Smooth muscle cell of the brain vasculature (primary cell): ENCODE results near the gene DROSHA.

Experiments
- DNase-seq: peaks from one replicate; pipeline ENCODE4 v3.0.0-alpha.2; 2012; ENCODE audit warnings: low read depth, low spot score

Gene DROSHA

DNA sequence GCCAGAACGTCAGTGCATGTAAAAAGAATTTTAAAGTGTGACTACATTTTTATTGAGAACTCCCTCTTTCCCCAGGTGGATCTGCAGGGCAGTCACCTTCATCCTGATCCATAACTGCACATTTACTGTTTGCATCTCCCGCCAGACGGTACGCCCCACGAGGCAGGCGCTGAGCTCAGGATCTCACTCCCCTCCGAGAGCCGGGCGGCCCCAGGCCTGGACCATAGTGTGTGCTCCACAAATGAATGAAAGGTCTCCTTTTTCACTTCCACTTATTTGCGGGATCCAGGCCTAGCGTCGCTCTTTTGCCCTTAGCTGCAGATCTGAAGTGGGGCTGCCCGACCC is 378 bp downstream of the DROSHA start:
- no peak for DNase-seq

DNA sequence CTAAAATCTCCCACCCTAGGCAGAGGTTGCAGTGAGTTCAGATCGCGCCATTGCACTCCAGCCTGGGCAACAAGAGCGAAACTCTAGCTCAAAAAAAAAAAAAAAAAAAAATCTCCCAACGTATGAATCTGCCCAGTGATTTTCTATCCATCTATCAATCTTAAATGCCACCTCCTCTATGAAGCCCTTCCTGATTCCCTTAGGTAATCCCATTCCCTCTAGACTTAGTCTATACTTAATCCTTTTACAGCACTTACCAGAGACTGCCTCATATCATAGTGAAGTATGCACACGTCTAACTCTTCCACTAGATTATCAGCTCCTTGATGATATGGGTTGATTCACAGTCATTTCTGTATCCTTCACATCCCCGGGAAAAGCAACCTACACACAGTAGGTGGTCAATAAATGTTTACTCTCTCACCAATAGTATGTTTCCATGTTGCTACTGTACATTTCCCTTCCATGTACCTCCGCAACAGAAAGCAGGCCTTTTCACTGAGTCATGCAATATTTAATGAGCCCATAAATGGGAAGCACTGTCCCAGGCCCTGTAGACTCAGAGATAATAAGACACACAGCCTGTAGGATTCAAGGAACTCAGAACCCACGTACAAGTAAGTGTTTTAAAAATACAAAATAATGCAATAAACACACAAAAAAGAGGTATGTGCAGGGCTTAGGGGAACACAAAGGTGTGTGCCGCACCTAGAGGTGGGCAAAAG is 1.2 kb downstream of the DROSHA start:
- DNase-seq: no peak

GRCh38 chr5:31523041-31523440 is 8.9 kb downstream of the DROSHA start:
- DNase-seq: no peak

- DNase-seq: no peak
These were observed 15.1 kb downstream of the DROSHA start for GRCh38 chr5:31516802-31517201.

GRCh38 chr5:31511305-31511704 is 20.6 kb downstream of the DROSHA start:
- no peak for DNase-seq

DNA sequence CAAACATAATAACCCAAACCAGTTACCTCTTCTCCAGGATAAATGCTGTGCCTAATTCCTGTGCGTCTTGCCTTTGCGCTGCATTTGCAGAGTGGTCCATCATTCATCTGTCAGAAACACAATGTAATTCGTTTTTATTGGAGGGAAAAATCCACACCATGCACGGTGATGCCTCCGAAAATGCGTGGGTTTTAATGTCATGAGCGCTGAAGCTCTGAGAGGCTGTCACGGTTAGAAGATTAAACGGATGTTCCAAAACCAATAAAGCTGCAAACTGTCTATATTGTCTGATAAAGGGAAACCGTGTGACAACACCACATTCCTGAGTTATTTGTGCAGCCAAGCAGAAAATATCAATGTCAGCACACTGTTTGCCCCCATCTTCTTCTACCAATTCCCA is 27.4 kb downstream of the DROSHA start:
- no peak for DNase-seq

- no peak for DNase-seq
These were observed 29.4 kb downstream of the DROSHA start for GRCh38 chr5:31502506-31502905.

DNA sequence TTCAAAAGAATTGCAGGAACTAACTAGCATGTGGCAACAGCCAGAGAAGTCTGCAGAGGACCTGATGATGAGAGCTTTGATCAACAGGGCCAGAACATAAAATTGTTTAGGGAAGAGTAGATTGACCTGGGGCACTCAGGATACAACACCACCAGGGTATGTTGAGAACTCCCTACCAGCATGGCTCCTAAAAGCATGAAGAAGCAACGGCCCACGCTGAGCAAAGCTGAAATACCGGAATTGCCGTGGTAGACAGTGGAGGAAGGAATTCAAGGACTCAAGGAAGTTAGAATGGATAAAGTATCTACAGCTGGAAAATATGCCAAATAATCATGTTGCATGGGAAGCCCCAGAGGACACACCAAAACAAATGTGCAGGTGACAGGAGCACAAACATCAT is 31.6 kb downstream of the DROSHA start:
- DNase-seq: no peak

DNA sequence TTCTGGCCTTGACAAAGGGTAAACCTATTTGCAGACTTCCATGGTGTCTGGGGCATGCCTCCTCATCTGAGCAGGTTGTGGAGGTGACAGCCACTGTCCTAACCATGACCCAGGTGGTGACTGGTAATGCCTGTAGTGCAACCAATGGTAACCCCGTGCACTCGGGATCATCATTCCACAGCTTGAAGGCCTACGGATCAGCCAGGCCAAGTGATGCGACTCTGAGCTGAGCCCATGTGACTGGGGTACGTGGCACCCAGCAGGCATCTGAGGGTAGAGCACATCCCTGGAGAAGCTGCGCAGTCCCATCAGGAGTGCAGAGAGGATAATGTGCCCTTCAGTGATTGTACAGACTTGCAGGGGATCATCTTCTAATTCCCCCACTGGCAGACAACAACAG is 35.0 kb downstream of the DROSHA start:
- no peak for DNase-seq

GRCh38 chr5:31496301-31496700 is 35.6 kb downstream of the DROSHA start:
- DNase-seq: no peak

DNA sequence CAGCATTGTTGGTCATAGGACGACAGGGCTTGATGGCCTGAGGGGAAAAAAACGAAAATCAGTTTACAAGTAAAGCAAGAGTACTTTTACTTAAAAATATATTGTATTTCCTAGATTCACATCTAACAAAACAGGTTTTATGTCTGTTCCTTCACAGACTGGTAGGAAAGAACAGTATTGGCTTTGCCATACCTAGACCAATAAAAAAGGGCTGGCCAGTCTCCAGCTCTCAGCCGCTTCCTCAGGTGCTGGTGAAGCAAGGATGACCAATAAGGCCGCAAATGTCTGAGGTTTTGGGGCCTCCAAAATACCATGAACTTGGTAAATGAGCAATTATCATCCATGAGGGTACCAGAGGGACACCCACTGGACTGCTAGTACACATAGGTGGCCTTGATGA is 36.6 kb downstream of the DROSHA start:
- DNase-seq: no peak

DNA sequence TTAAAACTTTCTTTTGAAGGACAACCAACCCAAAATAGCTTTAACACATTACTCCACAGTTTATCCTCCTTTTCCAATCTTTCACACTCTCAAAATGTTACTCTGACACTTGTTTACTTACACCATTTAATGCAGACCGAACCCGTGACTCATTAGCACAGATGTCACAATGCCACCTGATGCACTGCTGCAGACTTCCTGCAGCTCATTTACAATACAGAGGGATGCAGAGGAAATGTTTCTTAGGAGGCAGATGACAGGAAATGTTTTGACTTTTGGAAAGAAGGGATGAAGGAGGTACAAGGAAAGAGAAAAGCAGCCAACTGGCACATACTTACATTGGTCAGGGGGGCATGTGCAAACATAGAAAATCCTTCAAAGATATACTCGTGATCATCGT is 39.0 kb downstream of the DROSHA start:
- DNase-seq: no peak

GRCh38 chr5:31487506-31487905 is 44.4 kb downstream of the DROSHA start:
- no peak for DNase-seq

DNA sequence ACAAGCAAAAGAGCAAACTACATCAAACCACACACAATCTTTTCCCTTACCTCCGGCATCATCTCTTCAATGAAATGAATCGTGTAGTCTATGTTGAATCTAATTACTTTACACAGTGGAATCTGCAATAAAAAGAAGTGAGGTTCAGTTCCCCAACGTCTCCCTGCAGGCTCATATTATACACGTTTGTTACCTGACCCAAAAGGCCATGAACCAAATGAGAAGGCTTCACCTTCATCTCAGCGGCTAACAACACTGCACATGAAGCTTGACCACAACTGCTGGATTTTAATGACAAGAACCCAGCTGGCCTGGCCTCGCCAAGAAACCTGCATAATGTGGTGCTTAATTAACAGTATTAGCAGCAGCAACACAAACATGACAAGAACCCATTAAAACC is 45.5 kb downstream of the DROSHA start:
- no peak for DNase-seq

- no peak for DNase-seq
These were observed 46.3 kb downstream of the DROSHA start for GRCh38 chr5:31485376-31486207.

DNA sequence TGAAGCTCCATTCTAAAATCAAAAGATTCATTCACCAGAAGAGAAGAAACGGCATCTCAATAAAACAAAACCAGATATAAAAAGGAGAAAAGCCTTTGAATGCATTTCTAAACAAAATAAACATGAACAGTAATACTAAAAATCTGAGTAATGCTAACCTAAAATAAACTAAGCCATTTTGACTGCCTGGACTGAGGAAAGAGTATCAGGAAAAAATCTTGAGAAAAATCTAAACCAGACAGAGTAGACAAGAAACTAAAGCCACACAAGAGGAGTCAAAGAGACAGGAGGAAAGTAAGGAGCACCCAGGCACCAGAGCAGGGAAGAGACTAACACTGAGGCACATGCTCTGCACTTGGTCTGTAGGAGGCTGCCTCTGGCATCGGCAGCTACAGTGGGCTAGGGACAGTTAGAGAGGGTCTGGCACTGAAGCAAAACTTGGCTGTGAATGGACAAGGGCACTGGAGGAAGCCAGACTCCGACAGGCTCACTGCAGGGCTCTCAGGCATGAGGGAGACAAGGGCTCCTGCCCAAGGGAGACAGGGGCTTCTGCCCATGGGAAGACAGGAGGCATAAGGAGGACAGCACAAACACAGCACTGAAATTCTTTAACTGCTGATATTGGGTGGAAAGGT is 50.2 kb downstream of the DROSHA start:
- DNase-seq: no peak

- DNase-seq: no peak
These were observed 52.2 kb downstream of the DROSHA start for GRCh38 chr5:31479706-31480105.

- no peak for DNase-seq
These were observed 53.0 kb downstream of the DROSHA start for GRCh38 chr5:31478901-31479300.

DNA sequence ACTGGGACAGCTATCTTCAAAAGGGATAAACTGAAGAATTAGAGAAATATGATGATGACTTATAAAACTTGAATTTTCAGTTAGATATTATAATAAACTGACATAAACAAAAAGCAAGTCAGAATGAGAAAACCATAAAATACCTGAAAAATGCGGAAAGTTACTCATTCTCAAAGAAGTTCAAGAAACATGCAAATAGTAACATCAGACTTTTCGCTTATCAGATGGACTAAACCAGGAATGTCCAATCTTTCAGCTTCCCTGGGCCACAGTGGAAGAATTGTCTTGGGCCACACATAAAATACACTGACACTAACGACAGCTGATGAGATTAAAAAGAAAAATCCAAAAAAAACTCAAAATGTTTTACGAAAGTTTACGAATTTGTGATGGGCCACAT is 53.9 kb downstream of the DROSHA start:
- no peak for DNase-seq

DNA sequence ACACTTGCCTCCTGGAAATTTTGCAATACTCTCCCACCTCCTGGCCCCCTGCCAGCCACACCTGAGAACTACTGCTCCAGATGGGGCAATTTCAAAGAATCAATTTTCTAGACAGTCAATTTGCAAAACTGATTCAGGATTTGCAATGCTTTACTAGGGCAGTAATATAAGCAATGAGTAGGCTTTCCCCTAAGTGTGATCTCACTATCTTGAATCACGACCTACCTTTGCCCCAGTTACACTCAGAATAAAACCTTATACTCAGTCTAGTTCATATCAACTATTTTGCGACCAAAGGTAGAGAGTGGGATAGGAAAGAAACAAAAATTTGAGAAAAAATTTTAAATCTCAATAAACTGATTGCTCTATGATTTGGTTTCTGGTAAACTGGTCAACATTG is 54.4 kb downstream of the DROSHA start:
- no peak for DNase-seq

DNA sequence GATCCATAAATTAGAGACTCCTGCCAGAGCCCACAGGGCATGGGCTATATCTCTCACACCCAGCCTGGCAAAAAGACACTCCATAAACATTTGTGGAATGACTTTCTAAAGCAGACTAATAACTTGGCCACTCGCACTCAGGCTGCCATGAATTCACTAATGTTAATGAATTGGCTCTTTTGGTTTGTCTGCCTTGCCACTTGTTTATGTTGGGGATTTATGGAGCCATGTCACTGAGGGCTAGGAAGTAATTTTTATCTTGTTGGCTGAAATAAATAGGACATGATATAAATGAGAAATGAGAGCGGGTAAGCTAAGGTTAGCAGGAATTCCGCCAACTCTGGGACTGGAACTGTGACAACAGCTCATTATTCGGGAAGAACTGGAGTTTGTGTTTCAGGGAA is 55.2 kb downstream of the DROSHA start:
- no peak for DNase-seq

GRCh38 chr5:31471916-31472315 is 60.0 kb downstream of the DROSHA start:
- DNase-seq: no peak

GRCh38 chr5:31471040-31471439 is 60.9 kb downstream of the DROSHA start:
- DNase-seq: no peak
